Endothelial cell (in vitro differentiated cells): Measurements from ENCODE around the gene CACHD1. TPM values are rescaled to one million over a fixed set of nuclear protein-coding genes. Genes with fewer than 3 reads are reported as not detected.

Source experiments
- DNase-seq: peaks from one replicate; pipeline ENCODE4 v3.0.0; 2021; ENCODE audit warnings: low spot score
- H3K27ac Mint-ChIP-seq: one replicate; pipeline ENCODE4 v1.8.0; 2021; ENCODE audit warnings: mixed read lengths, inconsistent platforms; ENCODE audit not compliant: unreplicated experiment
- H3K27me3 Mint-ChIP-seq: one replicate; pipeline ENCODE4 v1.8.0; 2021; ENCODE audit warnings: mild to moderate bottlenecking, moderate library complexity, mixed read lengths, inconsistent platforms; ENCODE audit not compliant: unreplicated experiment
- H3K36me3 Mint-ChIP-seq: one replicate; pipeline ENCODE4 v1.8.0; 2021; ENCODE audit warnings: mild to moderate bottlenecking, low read depth, mixed read lengths, inconsistent platforms; ENCODE audit not compliant: unreplicated experiment
- H3K4me1 Mint-ChIP-seq: one replicate; pipeline ENCODE4 v1.8.0; 2021; ENCODE audit warnings: mild to moderate bottlenecking, mixed read lengths, inconsistent platforms; ENCODE audit not compliant: unreplicated experiment
- H3K4me3 Mint-ChIP-seq: one replicate; pipeline ENCODE4 v1.8.0; 2021; ENCODE audit warnings: mild to moderate bottlenecking, mixed read lengths, inconsistent platforms; ENCODE audit not compliant: unreplicated experiment
- H3K9me3 Mint-ChIP-seq: one replicate; pipeline ENCODE4 v1.8.0; 2021; ENCODE audit warnings: mixed read lengths, inconsistent platforms; ENCODE audit not compliant: unreplicated experiment
- total RNA-seq: library from RNA; stranded (reverse); fragmentation: NEBNext Ultra II Directional; extraction: Animal tissue kit (Norgen Biotek cat#: 25700); gene quantifications from one replicate; pipeline ENCODE4 v1.2.1, GENCODE V29; 2021; ENCODE audit not compliant: unreplicated experiment
- TF ChIP-seq, protein P1 (sequence below): fragments of 200-600 bp; sonication (generic); IDR thresholded peaks from one replicate; pipeline ENCODE4 v1.5.0; 2021; ENCODE audit warnings: antibody characterized with exemption; ENCODE audit not compliant: unreplicated experiment

CACHD1 gene
- total RNA-seq, 1 donor from 2014 or later, result 48.6 TPM

- no peak overlapping the region for H3K4me3 Mint-ChIP-seq
Observed at GRCh38 chr1:64513545-64513944, 43.6 kb downstream of the CACHD1 start.

DNA sequence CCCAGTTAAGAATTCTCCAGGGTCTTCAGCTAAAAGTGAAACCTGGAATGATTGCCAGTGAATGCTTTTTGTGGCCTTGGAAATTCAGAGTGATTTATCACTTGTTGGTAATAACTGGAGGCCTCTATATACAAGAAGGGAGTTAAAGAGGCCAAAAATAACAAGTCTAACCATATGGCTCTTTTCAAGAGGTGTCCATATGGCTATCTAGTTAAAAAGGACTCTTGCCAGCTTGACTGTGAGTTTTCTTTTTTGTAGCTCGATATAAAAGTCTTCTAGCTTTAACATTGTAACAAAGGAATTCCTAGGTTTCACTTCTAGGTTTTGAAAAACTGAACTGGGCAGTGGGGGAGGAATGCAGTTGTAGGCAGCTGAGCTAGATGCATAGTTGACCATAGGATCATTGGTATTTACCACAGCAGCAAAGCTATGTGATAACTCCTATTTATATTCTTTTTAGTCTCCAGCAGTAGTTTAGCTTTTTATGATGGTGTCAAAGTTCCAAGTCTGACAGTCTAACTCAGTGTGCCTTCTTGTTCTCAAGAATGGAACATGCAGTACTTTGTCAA, 44.4 kb downstream of the CACHD1 start:
- TF ChIP-seq, protein P1, sequence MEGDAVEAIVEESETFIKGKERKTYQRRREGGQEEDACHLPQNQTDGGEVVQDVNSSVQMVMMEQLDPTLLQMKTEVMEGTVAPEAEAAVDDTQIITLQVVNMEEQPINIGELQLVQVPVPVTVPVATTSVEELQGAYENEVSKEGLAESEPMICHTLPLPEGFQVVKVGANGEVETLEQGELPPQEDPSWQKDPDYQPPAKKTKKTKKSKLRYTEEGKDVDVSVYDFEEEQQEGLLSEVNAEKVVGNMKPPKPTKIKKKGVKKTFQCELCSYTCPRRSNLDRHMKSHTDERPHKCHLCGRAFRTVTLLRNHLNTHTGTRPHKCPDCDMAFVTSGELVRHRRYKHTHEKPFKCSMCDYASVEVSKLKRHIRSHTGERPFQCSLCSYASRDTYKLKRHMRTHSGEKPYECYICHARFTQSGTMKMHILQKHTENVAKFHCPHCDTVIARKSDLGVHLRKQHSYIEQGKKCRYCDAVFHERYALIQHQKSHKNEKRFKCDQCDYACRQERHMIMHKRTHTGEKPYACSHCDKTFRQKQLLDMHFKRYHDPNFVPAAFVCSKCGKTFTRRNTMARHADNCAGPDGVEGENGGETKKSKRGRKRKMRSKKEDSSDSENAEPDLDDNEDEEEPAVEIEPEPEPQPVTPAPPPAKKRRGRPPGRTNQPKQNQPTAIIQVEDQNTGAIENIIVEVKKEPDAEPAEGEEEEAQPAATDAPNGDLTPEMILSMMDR, result no peak
- DNase-seq, result no peak
- H3K27ac Mint-ChIP-seq, result peak overlapping the region; percentile 64
- H3K4me1 Mint-ChIP-seq, result peaks cover 65% of the 10 kb centered on the region
- no peaks in the 10 kb centered on the region for H3K9me3 Mint-ChIP-seq
- no peaks in the 10 kb centered on the region for H3K36me3 Mint-ChIP-seq
- no peak overlapping the region for H3K4me3 Mint-ChIP-seq
- H3K27me3 Mint-ChIP-seq, result peaks cover 8% of the 10 kb centered on the region

More at GRCh38 chr1:64513545-64513944, 43.6 kb downstream of the CACHD1 start:
- no peak for DNase-seq
- peaks cover 8% of the 10 kb centered on the region for H3K27me3 Mint-ChIP-seq
- H3K36me3 Mint-ChIP-seq, result no peaks in the 10 kb centered on the region
- H3K27ac Mint-ChIP-seq, result no peak overlapping the region
- H3K9me3 Mint-ChIP-seq, result no peaks in the 10 kb centered on the region
- H3K4me1 Mint-ChIP-seq, result peaks cover 65% of the 10 kb centered on the region
- TF ChIP-seq, protein P1, result no peak

DNA sequence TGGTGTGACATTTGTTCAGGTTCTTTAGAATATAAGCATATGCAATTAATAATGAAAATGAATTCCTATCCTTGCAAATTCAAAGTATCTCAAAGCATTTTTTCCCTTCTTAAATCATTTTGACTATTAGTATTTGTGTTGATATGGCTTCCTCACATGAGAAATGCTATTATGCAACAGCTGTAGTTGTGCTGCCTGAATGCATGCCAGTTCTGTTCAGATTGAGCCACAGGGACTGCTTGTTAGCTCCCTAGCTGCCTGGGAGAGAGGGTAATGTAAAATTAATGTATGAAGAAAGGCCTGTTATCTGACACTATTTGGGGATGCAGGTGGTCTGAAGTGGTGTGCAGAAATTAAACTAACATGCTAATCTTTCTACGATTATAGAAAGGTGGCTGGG, 45.5 kb downstream of the CACHD1 start:
- Mint-ChIP-seq H3K9me3 (no peaks in the 10 kb centered on the region), H3K27ac (no peak overlapping the region), H3K27me3 (peaks cover 8% of the 10 kb centered on the region), H3K4me1 (peaks cover 66% of the 10 kb centered on the region), H3K4me3 (no peak overlapping the region), H3K36me3 (no peaks in the 10 kb centered on the region)
- DNase-seq, result no peak
- TF ChIP-seq, protein P1, result no peak

GRCh38 chr1:64516301-64516700, 46.4 kb downstream of the CACHD1 start:
- no peak for DNase-seq
- Mint-ChIP-seq H3K9me3 (no peaks in the 10 kb centered on the region), H3K27me3 (peaks cover 4% of the 10 kb centered on the region), H3K36me3 (no peaks in the 10 kb centered on the region), H3K27ac (no peak overlapping the region), H3K4me1 (peaks cover 58% of the 10 kb centered on the region), H3K4me3 (no peak overlapping the region)
- TF ChIP-seq, protein P1, result no peak

- Mint-ChIP-seq H3K27me3 (peaks cover 4% of the 10 kb centered on the region), H3K4me3 (no peak overlapping the region), H3K27ac (peak overlapping the region; percentile 55), H3K4me1 (peaks cover 54% of the 10 kb centered on the region), H3K36me3 (no peaks in the 10 kb centered on the region), H3K9me3 (no peaks in the 10 kb centered on the region)
- TF ChIP-seq, protein P1, result no peak
- no peak for DNase-seq
Observed at GRCh38 chr1:64516803-64517568, 47.1 kb downstream of the CACHD1 start.
